Mesendoderm (in vitro differentiated cells): ENCODE results near the gene PARD3.
"Not testable (repeated sequence)": the region's sequence is repeated elsewhere in the genome, so short reads cannot be mapped to it uniquely, and the experiment has no call there.

ENCODE experiments used
- DNase-seq: peaks from one replicate; pipeline ENCODE4 v3.0.0; 2013
- H2AK5ac ChIP-seq: 2 replicates; pipeline ENCODE4 v1.6.1; 2013; ENCODE audit warnings: low read length, inconsistent platforms
- H2BK120ac ChIP-seq: 2 replicates; pipeline ENCODE4 v1.6.1; 2013; ENCODE audit warnings: low read depth, mild to moderate bottlenecking, low read length, moderate library complexity, mixed read lengths
- H2BK15ac ChIP-seq: replicated peaks from 2 replicates; pipeline ENCODE4 v1.6.1; 2013; ENCODE audit warnings: low read depth, mild to moderate bottlenecking, moderate library complexity
- H2BK5ac ChIP-seq: 2 replicates; pipeline ENCODE4 v1.6.1; 2013; ENCODE audit warnings: low read length, inconsistent platforms
- H3K18ac ChIP-seq: 2 replicates; pipeline ENCODE4 v1.6.1; 2013; ENCODE audit warnings: mild to moderate bottlenecking, low read length, mixed read lengths
- H3K23ac ChIP-seq: one replicate; pipeline ENCODE4 v1.6.1; 2013; ENCODE audit warnings: low read length
- H3K27ac ChIP-seq: 2 replicates; pipeline ENCODE4 v1.5.1; 2013; ENCODE audit warnings: low read depth, mild to moderate bottlenecking, inconsistent platforms, low read length, moderate library complexity
- H3K27me3 ChIP-seq: 2 replicates; pipeline ENCODE4 v1.6.1; 2013; ENCODE audit warnings: low read length, control low read depth, mild to moderate bottlenecking, inconsistent platforms; ENCODE audit not compliant: insufficient read depth, poor library complexity
- H3K36me3 ChIP-seq: 2 replicates; pipeline ENCODE4 v1.6.1; 2013; ENCODE audit warnings: low read length, inconsistent platforms; ENCODE audit not compliant: control insufficient read depth, insufficient read depth
- H3K4ac ChIP-seq: one replicate; pipeline ENCODE4 v1.6.1; 2013; ENCODE audit warnings: low read depth, mild to moderate bottlenecking, low read length, moderate library complexity
- H3K4me1 ChIP-seq: 2 replicates; pipeline ENCODE4 v1.6.1; 2013; ENCODE audit warnings: low read depth, low read length, inconsistent platforms; ENCODE audit not compliant: control insufficient read depth
- H3K4me2 ChIP-seq: 2 replicates; pipeline ENCODE4 v1.6.1; 2013; ENCODE audit warnings: low read length
- H3K4me3 ChIP-seq: 2 replicates; pipeline ENCODE4 v1.5.1; 2013; ENCODE audit warnings: mild to moderate bottlenecking, low read length
- H3K56ac ChIP-seq: one replicate; pipeline ENCODE4 v1.6.1; 2013; ENCODE audit warnings: low read length
- H3K79me1 ChIP-seq: 2 replicates; pipeline ENCODE4 v1.6.1; 2013; ENCODE audit warnings: low read length, inconsistent platforms
- H3K79me2 ChIP-seq: 2 replicates; pipeline ENCODE4 v1.6.1; 2013; ENCODE audit warnings: mild to moderate bottlenecking, low read length; ENCODE audit not compliant: control insufficient read depth, insufficient read depth
- H3K9ac ChIP-seq: 2 replicates; pipeline ENCODE4 v1.6.1; 2013; ENCODE audit warnings: low read length, inconsistent platforms
- H4K5ac ChIP-seq: one replicate; pipeline ENCODE4 v1.6.1; 2013; ENCODE audit warnings: low read length
- H4K8ac ChIP-seq: one replicate; pipeline ENCODE4 v1.6.1; 2013; ENCODE audit warnings: low read depth, mild to moderate bottlenecking, control low read depth, low read length, moderate library complexity
- WGBS: extraction: QIAGEN DNeasy Blood & Tissue Kit; methylation state at CpG from one replicate; pipeline ENCODE4 v1.1.7; 2013; ENCODE audit warnings: low lambda C conversion rate, missing lambda C conversion rate; ENCODE audit not compliant: insufficient coverage; ENCODE audit errors: extremely low coverage; 5-methylcytosine and 5-hydroxymethylcytosine counted together

The PARD3 gene

DNA sequence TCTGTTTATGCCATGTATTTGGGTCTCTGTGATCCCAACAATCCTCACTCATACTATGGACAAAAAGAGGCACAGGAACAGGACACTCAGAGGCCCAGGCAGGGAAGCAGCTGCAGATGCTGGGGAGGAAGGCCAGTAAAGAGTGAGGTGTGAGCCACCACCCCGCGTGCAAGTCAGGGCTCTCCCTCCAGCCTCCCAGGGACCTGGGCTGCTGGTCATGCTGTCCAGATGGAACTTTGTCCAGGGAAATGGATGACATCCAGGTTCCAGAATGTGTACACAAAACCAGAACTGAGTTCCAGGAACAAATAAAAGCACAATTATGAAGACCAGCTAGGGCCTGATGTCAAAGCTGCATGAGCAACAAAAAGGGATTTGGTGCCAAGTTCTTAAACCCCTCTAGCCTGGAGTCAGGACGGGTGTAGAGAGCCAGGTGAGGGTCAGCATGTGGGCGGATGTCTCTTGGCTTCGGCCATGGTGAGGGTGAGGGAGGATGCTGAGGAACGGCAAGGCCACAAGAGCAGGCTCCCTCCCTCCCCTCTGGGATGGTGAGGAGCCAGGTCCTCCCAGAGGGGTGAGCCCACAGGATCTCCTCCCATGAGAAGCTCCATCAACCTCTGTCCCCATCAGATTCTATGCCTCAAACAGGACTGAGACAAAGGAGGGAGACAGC, 739.7 kb downstream of the PARD3 start:
- Histone ChIP-seq H3K23ac (no peak overlapping the region), H3K56ac (no peak overlapping the region)
- WGBS = no CpG with 5 or more reads among the region's 6 CpGs

DNA sequence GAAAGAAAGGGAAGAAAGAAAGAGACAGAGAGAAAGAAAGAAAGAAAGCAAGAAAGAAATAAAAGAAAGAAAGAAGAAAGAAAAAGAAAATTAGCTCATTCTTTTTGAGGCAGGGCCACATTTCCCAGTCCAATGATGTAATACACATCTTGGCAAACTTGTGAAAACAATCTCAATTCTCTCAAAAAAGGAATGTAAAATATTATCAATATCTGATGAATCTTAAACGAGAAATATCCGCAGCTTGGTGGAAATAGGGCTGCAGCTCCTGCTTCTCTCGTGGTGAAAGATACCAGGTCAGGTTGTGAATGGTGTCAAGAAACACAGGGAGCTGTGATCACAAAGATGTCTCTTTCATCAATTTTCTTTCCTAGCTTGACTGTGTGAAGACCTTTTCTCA, 741.0 kb downstream of the PARD3 start:
- no peak overlapping the region for H2BK15ac ChIP-seq
- H3K4me1 ChIP-seq = no peaks in the 10 kb centered on the region
- H3K56ac ChIP-seq = no peak overlapping the region
- H3K9ac ChIP-seq = no peak overlapping the region
- no CpG with 5 or more reads among the region's 3 CpGs for WGBS
- no peak for DNase-seq
- no peak overlapping the region for H2AK5ac ChIP-seq
- H3K4ac ChIP-seq = no peak overlapping the region
- no peak overlapping the region for H3K18ac ChIP-seq
- H3K4me3 ChIP-seq = no peak overlapping the region
- H3K4me2 ChIP-seq = no peak overlapping the region
- H4K8ac ChIP-seq = no peak overlapping the region
- H2BK120ac ChIP-seq = no peak overlapping the region
- no peak overlapping the region for H3K23ac ChIP-seq
- H3K36me3 ChIP-seq = no peaks in the 10 kb centered on the region
- H3K79me2 ChIP-seq = no peaks in the 10 kb centered on the region
- no peaks in the 10 kb centered on the region for H3K79me1 ChIP-seq
- H3K27me3 ChIP-seq = no peaks in the 10 kb centered on the region
- H3K27ac ChIP-seq = no peak overlapping the region
- no peak overlapping the region for H2BK5ac ChIP-seq
- no peak overlapping the region for H4K5ac ChIP-seq

More for the DNA sequence above, 739.7 kb downstream of the PARD3 start:
- H3K79me1 ChIP-seq = no peaks in the 10 kb centered on the region
- H3K18ac ChIP-seq = no peak overlapping the region
- no peak overlapping the region for H4K5ac ChIP-seq
- H3K27me3 ChIP-seq = no peaks in the 10 kb centered on the region
- no peak for DNase-seq
- no peak overlapping the region for H3K4ac ChIP-seq
- no peaks in the 10 kb centered on the region for H3K4me1 ChIP-seq
- no peaks in the 10 kb centered on the region for H3K36me3 ChIP-seq
- no peak overlapping the region for H4K8ac ChIP-seq
- no peak overlapping the region for H3K27ac ChIP-seq
- no peak overlapping the region for H3K4me3 ChIP-seq
- H2AK5ac ChIP-seq = no peak overlapping the region
- no peaks in the 10 kb centered on the region for H3K79me2 ChIP-seq
- H2BK15ac ChIP-seq = no peak overlapping the region
- H2BK5ac ChIP-seq = no peak overlapping the region
- H3K4me2 ChIP-seq = no peak overlapping the region
- no peak overlapping the region for H2BK120ac ChIP-seq
- no peak overlapping the region for H3K9ac ChIP-seq

DNA sequence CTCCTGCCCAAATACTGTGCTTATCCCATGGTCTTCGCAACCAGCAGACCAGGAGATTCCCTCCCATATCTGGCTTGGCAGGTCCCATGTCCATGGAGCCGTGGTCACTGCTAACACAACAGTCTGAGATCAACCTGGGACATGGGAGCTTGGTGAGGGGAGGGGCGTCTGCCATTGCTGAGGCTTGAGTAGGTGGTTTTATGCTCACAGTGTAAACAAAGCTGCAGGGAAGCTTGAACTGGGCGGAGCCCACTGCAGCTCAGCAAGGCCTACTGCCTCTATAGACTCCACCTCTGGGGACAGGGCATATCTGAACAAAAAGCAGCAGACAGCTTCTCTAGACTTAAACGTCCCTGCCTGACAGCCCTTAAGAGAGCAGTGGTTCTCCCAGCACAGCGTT, 747.4 kb downstream of the PARD3 start:
- H2BK120ac ChIP-seq, H3K18ac ChIP-seq, H2AK5ac ChIP-seq, H3K36me3 ChIP-seq, H3K4ac ChIP-seq, DNase-seq, H2BK5ac ChIP-seq, H3K4me2 ChIP-seq, H3K56ac ChIP-seq, H4K8ac ChIP-seq, H3K79me1 ChIP-seq, H3K4me1 ChIP-seq, H3K27me3 ChIP-seq, H3K4me3 ChIP-seq, H4K5ac ChIP-seq, H3K9ac ChIP-seq, H3K23ac ChIP-seq, H3K27ac ChIP-seq, H2BK15ac ChIP-seq, H3K79me2 ChIP-seq: not testable (repeated sequence)
- WGBS = no CpG with 5 or more reads among the region's 6 CpGs

DNA sequence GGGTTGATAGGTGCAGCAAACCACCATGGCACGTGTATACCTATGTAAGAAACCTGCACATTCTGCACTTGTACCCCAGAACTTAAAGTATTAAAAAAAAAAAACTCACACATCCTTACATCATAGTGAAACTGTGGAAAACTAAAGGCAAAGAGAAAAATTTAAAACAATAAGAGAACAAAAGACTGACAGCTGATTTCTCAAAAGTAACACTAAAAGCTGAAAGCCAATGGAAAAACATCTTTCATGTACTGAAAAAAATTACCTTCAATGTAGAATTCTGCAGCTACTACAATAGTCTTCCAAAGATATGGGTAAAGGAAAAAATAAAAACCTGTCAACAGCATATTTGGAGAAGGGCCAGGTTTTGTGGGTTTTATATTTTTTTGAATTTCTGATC, 751.5 kb downstream of the PARD3 start:
- no peaks in the 10 kb centered on the region for H3K36me3 ChIP-seq
- no peak overlapping the region for H2BK15ac ChIP-seq
- no peak overlapping the region for H3K4me2 ChIP-seq
- DNase-seq = no peak
- no peaks in the 10 kb centered on the region for H3K79me1 ChIP-seq
- H3K79me2 ChIP-seq = no peaks in the 10 kb centered on the region
- no peak overlapping the region for H3K27ac ChIP-seq
- H3K56ac ChIP-seq = no peak overlapping the region
- no peaks in the 10 kb centered on the region for H3K4me1 ChIP-seq
- no peaks in the 10 kb centered on the region for H3K27me3 ChIP-seq
- no peak overlapping the region for H3K9ac ChIP-seq
- no peak overlapping the region for H3K4me3 ChIP-seq
- H3K23ac ChIP-seq = no peak overlapping the region
- H2BK120ac ChIP-seq = no peak overlapping the region
- no peak overlapping the region for H4K5ac ChIP-seq
- no peak overlapping the region for H3K4ac ChIP-seq
- no peak overlapping the region for H3K18ac ChIP-seq
- no peak overlapping the region for H2BK5ac ChIP-seq
- H4K8ac ChIP-seq = no peak overlapping the region
- WGBS = no CpG with 5 or more reads among the region's 1 CpG
- no peak overlapping the region for H2AK5ac ChIP-seq

DNA sequence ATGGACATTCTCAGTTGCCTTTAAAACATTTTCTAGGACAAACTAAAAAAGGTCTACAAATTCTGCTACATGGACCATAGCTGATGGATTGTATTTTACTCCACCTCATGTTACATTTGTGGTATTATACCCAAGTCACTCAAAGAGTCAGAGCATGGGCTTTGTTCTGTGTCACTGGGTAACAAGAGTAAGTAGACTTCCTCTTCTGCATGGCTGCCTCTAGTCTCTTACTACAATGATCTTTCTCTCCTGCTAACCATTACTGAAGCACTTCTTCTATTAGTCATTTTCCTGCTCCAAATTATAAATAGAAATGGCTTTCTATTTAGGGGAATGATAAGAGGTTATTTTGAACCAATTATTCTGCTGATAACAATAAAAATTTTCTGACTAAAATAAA, 753.3 kb downstream of the PARD3 start:
- no peak for DNase-seq
- H3K79me2 ChIP-seq = no peaks in the 10 kb centered on the region
- H2BK15ac ChIP-seq = no peak overlapping the region
- H3K9ac ChIP-seq = no peak overlapping the region
- H3K4me3 ChIP-seq = no peak overlapping the region
- H3K56ac ChIP-seq = no peak overlapping the region
- H3K4ac ChIP-seq = no peak overlapping the region
- H3K27me3 ChIP-seq = no peaks in the 10 kb centered on the region
- no peak overlapping the region for H2AK5ac ChIP-seq
- no peak overlapping the region for H2BK120ac ChIP-seq
- H3K18ac ChIP-seq = no peak overlapping the region
- no peak overlapping the region for H3K4me2 ChIP-seq
- H3K4me1 ChIP-seq = no peaks in the 10 kb centered on the region
- H4K8ac ChIP-seq = no peak overlapping the region
- H3K36me3 ChIP-seq = no peaks in the 10 kb centered on the region
- no peak overlapping the region for H2BK5ac ChIP-seq
- H4K5ac ChIP-seq = no peak overlapping the region
- no peak overlapping the region for H3K27ac ChIP-seq
- H3K79me1 ChIP-seq = no peaks in the 10 kb centered on the region
- H3K23ac ChIP-seq = no peak overlapping the region
